ENCODE results near the gene KLHL41.

- TF ChIP-seq POLR2A (IDR thresholded peaks at IDR 0.05; ENCODE audit: low read length) (no peak), GATA1 (IDR thresholded peaks at IDR 0.05; ENCODE audit: low read depth, low read length) (no peak)
These were observed 15.9 kb downstream of the KLHL41 start for GRCh38 chr2:169525434-169525833.

Measured in erythroblast (primary cell).